ENCODE measurements around the gene MTUS2. TPM values are rescaled to one million over a fixed set of nuclear protein-coding genes. Genes with fewer than 3 reads are reported as not detected.

The MTUS2 gene
- total and polyA plus RNA-seq, 2 experiments from 2014 or later: 0.27 to 0.38 TPM

GRCh38 chr13:28778308-28779215 lies 41.6 kb upstream of the MTUS2 start:
- DNase-seq (ENCODE audit: low spot score) (no peak), ATAC-seq (no peak)
- H3F3A ChIP-seq (replicated peaks; ENCODE audit: low read depth): no peaks in the 10 kb centered on the region
- peaks cover 23% of the 10 kb centered on the region for H3K9me3 Mint-ChIP-seq
- no peak overlapping the region for H3K4me3 Mint-ChIP-seq
- no peaks in the 10 kb centered on the region; the same call in 2 of the 3 replicates for H3K4me1 Mint-ChIP-seq
- H3K27me3 ChIP-seq (ENCODE audit: insufficient read depth): no peaks in the 10 kb centered on the region
- H3K4me2 ChIP-seq: no peak overlapping the region
- H3K4me3 ChIP-seq: no peak overlapping the region
- no peaks in the 10 kb centered on the region for H3K36me3 ChIP-seq (ENCODE audit: insufficient read depth)
- H3K9me2 ChIP-seq (ENCODE audit: insufficient read depth): 0 out of 2 replicates have a peak, but pooled peaks cover 4% of the 10 kb centered on the region
- no peaks in the 10 kb centered on the region for H4K20me1 ChIP-seq (replicated peaks; ENCODE audit: insufficient read depth)
- H3K79me2 ChIP-seq (replicated peaks; ENCODE audit: insufficient read depth): no peaks in the 10 kb centered on the region
- H2AFZ ChIP-seq: no peak overlapping the region
- no peak overlapping the region for H3K27ac ChIP-seq (ENCODE audit: low read depth)
- H3K36me3 Mint-ChIP-seq (ENCODE audit: low read depth): peaks cover 13% of the 10 kb centered on the region
- H3K27me3 Mint-ChIP-seq (ENCODE audit: insufficient read depth, low read depth, poor library complexity): peaks cover 2% of the 10 kb centered on the region
- no peak overlapping the region for H3K27ac Mint-ChIP-seq
- no peaks in the 10 kb centered on the region for H3K4me1 ChIP-seq (ENCODE audit: insufficient read depth)
- TF ChIP-seq ETS1 (IDR thresholded peaks at IDR 0.05) (no peak), CREB1 (CRISPR knock-in tag; IDR thresholded peaks at IDR 0.05; ENCODE audit: low read depth) (no peak), CTCF (conservative IDR thresholded peaks at IDR 0.05; ENCODE audit: low read depth in 2 of 2) (no peak), ZNF331 (CRISPR knock-in tag; IDR thresholded peaks at IDR 0.05; ENCODE audit: low read depth) (no peak)

- H2AFZ ChIP-seq: no peak overlapping the region
- H4K20me1 ChIP-seq (replicated peaks; ENCODE audit: insufficient read depth): no peaks in the 10 kb centered on the region
- no peak overlapping the region for H3K4me2 ChIP-seq
- H3K27me3 ChIP-seq (ENCODE audit: insufficient read depth): no peaks in the 10 kb centered on the region
- Mint-ChIP-seq H3K9me3 (no peaks in the 10 kb centered on the region), H3K36me3 (ENCODE audit: low read depth) (no peaks in the 10 kb centered on the region), H3K4me1 (peaks cover 10% of the 10 kb centered on the region), H3K27me3 (ENCODE audit: insufficient read depth, low read depth, poor library complexity) (peaks cover 3% of the 10 kb centered on the region), H3K4me3 (no peak overlapping the region), H3K27ac (no peak overlapping the region)
- H3F3A ChIP-seq (replicated peaks; ENCODE audit: low read depth): no peaks in the 10 kb centered on the region
- no peak for DNase-seq (ENCODE audit: low spot score)
- H3K9me2 ChIP-seq (ENCODE audit: insufficient read depth): no peaks in the 10 kb centered on the region
- no peak for ATAC-seq
- no peak overlapping the region for H3K4me3 ChIP-seq
- H3K27ac ChIP-seq (ENCODE audit: low read depth): no peak overlapping the region
- TF ChIP-seq NANOG (IDR thresholded peaks at IDR 0.05; ENCODE audit: borderline replicate concordance) (no peak), ZNF462 (CRISPR knock-in tag; IDR thresholded peaks at IDR 0.05) (no peak), STAT1 (IDR thresholded peaks at IDR 0.05; ENCODE audit: unreplicated experiment) (no peak), POLR2AphosphoS5 (IDR thresholded peaks at IDR 0.05; ENCODE audit: low read depth) (no peak)
- peaks cover 9% of the 10 kb centered on the region for H3K4me1 ChIP-seq (ENCODE audit: insufficient read depth)
- H3K36me3 ChIP-seq (ENCODE audit: insufficient read depth): no peaks in the 10 kb centered on the region
- no peaks in the 10 kb centered on the region for H3K79me2 ChIP-seq (replicated peaks; ENCODE audit: insufficient read depth)
Observed at GRCh38 chr13:28792992-28793391, 27.1 kb upstream of the MTUS2 start.
